Mononuclear cell (primary cell): ENCODE results near the gene CFAP20. TPM values are rescaled to one million over a fixed set of nuclear protein-coding genes. Genes with fewer than 3 reads are reported as not detected.

ENCODE experiments used
- H3K27me3 ChIP-seq: 2 replicates; pipeline ENCODE4 v1.6.0; 2011; ENCODE audit warnings: low read length, control low read depth; ENCODE audit not compliant: insufficient read depth
- H3K4me1 ChIP-seq: 2 replicates; pipeline ENCODE4 v1.5.1; 2011; ENCODE audit warnings: mild to moderate bottlenecking, low read length, control low read depth; ENCODE audit not compliant: insufficient read depth
- H3K4me3 ChIP-seq: 2 replicates; pipeline ENCODE4 v1.5.1; 2011; ENCODE audit warnings: mild to moderate bottlenecking, low read length, moderate library complexity
- H3K9me3 ChIP-seq: 2 replicates; pipeline ENCODE4 v1.5.1; 2011; ENCODE audit warnings: low read depth, mild to moderate bottlenecking, control low read depth, low read length
- total RNA-seq: library from RNA; depleted of rRNA; stranded (reverse); fragments of >200 nt; gene quantifications from one replicate; pipeline ENCODE4 v1.2.3, GENCODE V29; 2012

CFAP20 gene
- 70.0 TPM for total RNA-seq

DNA sequence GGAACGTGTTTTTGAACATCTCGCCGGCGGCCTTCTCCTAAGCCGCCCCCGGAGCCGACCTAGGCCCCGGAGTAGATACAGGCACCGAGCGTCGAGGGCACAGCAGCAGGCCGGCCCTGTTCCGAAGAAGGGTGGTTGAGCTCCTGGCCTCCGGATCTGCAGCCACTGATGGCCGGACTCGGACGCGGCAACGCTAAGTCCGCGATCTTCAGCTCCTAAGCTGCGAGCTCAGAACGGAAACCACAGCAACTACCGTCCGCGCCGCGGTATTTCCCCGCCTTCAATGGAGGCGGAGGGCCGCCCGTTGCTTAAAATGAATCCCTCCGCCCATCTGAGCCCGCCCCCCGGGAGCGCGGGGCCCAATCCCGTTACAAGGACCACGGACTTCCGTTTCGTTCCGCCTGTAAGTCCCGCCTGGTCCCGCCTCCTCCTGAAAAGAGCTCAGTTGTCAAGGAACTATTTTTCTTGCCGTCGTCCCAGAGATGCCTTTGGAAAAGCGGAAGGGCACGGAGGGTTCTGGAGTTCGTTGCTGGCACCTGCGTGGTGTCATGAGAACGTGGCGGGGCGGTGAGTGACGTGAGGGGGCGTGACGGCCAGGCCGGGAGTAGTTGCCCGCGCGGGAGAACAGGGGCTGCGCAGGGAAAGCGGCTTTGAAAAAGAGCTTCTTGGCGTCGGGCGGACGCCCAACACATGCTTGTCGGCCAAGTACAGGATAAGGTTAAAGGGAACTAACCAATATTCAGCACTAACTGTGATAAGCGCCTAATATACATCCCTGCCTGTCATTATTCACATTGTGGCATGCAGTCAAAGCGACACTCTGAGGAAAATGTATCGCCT is at the start of gene CFAP20:
CFAP20 (minus strand) TSS at position 285 of the 840 bp plus-strand sequence; CDS start at position 19, 266 bp downstream.
- no peaks in the 10 kb centered on the region for H3K9me3 ChIP-seq
- peak within 1 kb of the TSS; percentile 87 for H3K4me3 ChIP-seq
- H3K4me1 ChIP-seq = peaks cover 35% of the 10 kb centered on the region
- H3K27me3 ChIP-seq = no peaks in the 10 kb centered on the region

DNA sequence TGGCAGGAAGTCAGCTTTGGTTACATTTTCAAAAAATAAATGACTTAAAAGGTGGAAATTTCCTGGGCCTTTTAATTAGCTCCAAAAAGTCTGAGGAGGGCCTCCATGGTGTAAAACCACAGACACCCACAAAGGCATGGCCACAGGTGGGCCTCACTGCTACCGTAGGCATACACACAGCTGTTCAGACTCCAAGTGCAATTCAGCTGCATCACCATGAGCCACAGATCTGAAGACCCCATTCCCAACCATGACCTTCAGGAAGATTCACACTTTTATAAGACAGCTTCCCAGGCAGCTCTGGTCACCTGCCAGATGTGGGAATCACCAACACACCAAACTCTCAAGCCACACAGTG is 48.2 kb upstream of the CFAP20 start:
- H3K4me3 ChIP-seq = no peak overlapping the region
- no peaks in the 10 kb centered on the region for H3K27me3 ChIP-seq
- H3K9me3 ChIP-seq = no peaks in the 10 kb centered on the region
- peaks cover 13% of the 10 kb centered on the region for H3K4me1 ChIP-seq

DNA sequence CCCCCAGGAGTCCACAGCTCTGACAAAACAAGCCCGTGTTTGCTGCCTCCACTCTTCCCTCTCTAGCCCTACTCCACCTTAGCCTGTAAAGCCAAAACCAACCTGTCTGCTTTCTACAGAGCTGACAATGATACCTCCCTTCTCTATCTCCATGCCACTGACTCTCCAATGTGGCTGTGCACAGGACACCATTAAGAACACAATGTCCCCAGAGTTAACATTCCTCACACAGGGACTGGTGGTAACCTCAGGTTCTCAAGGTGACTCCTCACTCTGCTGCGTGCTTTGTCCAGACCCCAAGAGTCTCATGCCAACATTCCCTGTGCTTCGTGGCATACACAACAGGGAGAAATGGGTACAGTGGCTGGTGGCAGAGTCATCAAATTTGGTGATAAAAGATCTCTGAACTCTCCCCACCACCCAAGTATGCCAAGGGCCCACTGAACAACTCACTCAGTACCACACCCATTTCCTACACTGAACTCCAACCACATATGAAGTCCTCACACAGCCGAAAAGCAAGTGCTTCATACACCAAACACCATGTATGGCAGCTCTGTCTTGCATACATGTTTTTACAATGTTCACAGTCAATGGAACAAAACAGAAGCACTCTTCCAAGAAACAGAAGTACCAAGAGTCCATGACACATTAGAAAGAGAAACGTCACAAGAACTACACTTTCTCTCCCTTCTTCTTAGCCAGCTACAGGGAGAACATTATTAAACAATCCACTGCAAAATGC is 47.6 kb upstream of the CFAP20 start:
- no peak overlapping the region for H3K4me3 ChIP-seq
- peaks cover 13% of the 10 kb centered on the region for H3K4me1 ChIP-seq
- no peaks in the 10 kb centered on the region for H3K27me3 ChIP-seq
- no peaks in the 10 kb centered on the region for H3K9me3 ChIP-seq

DNA sequence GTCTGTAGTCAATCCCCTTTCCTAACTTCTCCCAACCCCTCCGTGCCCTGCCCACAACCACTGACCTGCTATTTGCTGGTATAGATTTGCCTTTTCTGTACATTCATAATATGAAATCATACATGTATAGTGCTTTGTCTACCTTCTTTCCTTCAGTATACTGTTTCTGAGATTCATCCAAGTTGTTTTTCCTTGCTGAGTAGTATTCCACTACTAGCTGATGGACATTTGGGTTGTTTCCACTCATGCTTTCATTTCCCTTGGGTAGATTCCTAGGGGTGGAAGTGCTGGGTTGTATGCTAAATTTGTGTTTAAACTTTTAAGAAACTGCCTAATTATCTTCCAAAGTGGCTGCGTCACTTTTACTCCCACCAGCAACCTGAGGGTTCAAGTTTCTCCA is 41.0 kb upstream of the CFAP20 start:
- H3K4me1 ChIP-seq = no peaks in the 10 kb centered on the region
- no peak overlapping the region for H3K4me3 ChIP-seq
- no peaks in the 10 kb centered on the region for H3K27me3 ChIP-seq
- no peaks in the 10 kb centered on the region for H3K9me3 ChIP-seq

DNA sequence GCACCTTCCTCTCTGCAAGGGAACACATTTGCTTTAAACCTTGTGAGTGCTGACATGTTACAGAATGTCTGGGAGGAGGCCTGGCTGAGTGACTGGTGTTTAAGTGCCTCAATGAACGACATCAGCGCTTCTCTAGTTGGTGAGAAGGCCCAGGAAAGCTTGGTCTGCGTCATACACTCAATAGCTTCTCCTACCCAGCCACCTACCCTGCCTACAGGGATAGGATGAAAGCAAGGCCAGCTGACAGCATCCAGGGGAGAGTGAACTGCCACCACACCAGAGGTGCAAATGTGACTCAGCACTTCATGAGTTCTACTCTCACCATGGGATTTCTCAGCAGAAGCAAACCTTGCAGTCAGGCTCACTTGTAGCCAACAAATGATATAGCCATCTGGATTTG is 31.7 kb upstream of the CFAP20 start:
- H3K4me1 ChIP-seq = no peaks in the 10 kb centered on the region
- no peak overlapping the region for H3K4me3 ChIP-seq
- H3K27me3 ChIP-seq = no peaks in the 10 kb centered on the region
- H3K9me3 ChIP-seq = no peaks in the 10 kb centered on the region

DNA sequence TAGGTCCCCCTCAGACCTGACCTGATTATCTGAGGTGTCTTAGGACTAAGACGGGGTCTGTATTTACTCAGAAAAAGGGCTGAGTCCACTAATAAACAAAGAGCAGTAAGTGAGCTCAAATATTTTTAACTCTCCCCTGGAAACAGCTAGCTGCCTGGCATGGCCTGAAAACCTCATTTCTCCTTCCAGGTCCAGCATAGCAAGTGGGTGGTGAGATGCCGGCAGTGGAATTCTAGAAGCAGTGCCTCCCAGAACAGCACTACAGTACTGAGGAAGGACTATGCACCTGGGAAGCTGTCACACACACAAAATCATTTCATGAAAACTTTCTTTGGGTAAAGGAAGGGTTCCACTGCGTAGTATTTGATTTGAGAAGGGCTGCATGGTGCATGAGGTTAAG is 29.5 kb upstream of the CFAP20 start:
- H3K27me3 ChIP-seq = no peaks in the 10 kb centered on the region
- H3K9me3 ChIP-seq = no peaks in the 10 kb centered on the region
- H3K4me3 ChIP-seq = no peak overlapping the region
- H3K4me1 ChIP-seq = no peaks in the 10 kb centered on the region

DNA sequence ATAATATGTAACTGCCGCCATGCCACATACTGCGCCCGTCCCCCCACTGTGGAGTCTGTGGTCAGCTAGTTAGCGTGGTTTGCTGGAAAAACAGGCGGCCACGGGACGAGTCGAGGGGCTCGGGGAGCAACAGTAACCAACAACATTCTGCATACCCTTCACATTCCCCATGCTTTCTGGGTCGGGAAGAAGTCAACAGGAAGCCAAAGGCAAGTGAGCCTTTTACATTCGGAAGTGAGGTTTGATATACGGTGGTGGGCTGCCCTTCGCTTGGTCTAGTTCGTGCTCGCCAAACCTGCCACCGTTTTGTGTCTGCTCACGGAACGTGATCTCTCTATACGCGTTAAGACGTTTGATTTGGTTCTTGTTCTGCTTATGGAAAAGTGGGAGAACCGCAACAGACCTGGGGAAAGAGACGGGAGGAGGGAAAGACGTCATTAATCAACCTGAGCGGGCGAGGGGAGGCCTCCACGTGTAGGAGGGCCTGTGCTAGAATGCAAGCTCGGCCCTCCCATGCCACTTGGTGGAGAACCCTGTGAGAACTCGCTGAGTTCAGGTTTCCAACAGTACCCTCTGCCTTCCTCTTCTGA is 28.9 kb upstream of the CFAP20 start:
- no peaks in the 10 kb centered on the region for H3K9me3 ChIP-seq

DNA sequence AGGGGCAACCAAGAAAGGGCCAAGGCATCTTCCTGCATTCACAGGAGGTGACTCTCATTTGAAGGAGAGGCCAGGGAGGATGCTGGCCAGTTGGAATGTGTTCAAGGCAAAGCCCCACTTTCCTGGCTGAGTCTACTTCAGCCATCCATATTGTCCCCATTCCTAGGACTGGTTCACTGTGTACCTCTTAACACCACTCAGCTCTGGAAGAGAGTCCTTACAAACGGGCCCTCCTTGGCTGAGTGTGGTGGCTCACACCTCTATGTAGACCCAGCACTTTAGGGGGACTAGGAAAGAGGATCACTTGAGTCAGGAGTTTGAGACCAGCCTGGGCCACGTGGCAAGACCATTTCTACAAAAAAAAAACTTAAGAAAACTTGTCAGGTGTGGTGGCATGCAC is 28.1 kb upstream of the CFAP20 start:
- Histone ChIP-seq H3K4me3 (no peak overlapping the region), H3K9me3 (no peaks in the 10 kb centered on the region), H3K4me1 (no peaks in the 10 kb centered on the region), H3K27me3 (no peaks in the 10 kb centered on the region)

More for the DNA sequence above, 28.9 kb upstream of the CFAP20 start:
- no peaks in the 10 kb centered on the region for H3K27me3 ChIP-seq
- no peak overlapping the region for H3K4me3 ChIP-seq
- H3K4me1 ChIP-seq = no peaks in the 10 kb centered on the region

DNA sequence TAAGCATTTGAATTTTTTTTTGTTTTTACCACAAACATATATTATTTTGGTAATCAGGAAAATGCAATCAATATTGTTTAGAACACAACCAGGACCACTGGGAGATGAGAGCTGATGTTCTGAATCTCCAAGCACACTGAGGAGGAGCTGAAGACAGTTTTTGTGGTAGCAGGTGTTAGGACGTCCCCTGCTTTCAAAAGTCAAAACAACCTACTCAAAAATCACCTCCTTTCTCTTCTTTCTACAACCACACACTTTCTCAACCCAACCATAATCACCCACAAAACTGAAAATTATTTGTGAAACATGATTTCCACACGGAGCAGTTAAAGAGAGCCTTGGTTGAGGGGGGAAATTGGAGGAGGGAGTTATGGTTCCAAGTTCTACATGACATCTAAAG is 26.7 kb upstream of the CFAP20 start:
- H3K27me3 ChIP-seq = no peaks in the 10 kb centered on the region
- no peaks in the 10 kb centered on the region for H3K4me1 ChIP-seq
- H3K4me3 ChIP-seq = no peak overlapping the region
- H3K9me3 ChIP-seq = no peaks in the 10 kb centered on the region

DNA sequence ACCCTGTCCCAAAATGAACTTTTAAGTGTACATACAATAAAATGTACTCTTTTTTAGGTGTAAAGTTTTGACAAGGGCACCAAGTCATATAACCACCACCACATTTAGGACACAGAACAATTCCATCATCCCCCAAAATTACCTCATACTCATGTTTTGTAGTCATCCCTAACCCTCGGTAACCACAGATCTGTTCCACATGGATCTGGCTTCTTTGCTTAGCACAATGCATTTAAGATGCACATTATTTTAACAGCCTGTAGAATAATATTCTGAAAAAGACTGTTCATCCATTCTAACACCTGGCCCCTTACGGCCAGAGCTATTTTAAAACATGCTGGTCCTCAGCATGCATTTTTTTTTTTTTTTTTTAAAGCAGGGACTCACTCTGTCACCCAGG is 25.2 kb upstream of the CFAP20 start:
- H3K4me3 ChIP-seq = no peak overlapping the region
- H3K4me1 ChIP-seq = no peaks in the 10 kb centered on the region
- no peaks in the 10 kb centered on the region for H3K27me3 ChIP-seq
- H3K9me3 ChIP-seq = no peaks in the 10 kb centered on the region

DNA sequence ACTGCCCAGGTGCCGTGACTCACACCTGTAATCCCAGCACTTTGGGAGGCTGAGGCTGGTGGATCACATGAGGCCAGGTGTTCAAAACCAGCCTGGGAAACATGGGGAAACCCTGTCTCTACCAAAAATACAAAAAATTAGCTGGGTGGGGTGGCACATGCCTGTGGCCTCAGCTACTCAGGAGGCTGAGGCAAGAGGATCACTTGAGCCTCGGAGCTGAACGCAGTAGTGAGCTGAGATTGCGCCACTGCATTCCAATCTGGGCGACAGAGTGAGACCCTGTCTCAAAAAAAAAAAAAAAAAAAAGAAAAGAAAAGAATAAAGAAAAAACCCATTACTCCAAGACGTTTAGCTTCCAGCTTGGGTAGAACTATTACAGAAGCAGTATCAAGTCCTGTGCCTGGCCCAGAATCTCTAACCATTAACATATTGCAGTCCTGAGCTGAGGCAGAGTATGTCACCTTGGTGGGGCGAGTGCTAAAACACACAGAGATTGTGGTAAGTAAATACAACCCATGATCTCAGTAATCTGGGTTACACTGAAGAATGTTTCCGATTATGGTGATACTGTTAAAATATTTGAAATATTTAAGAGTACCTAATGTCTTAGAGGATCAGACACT is 23.2 kb upstream of the CFAP20 start:
- no peaks in the 10 kb centered on the region for H3K4me1 ChIP-seq
- H3K27me3 ChIP-seq = no peaks in the 10 kb centered on the region
- H3K9me3 ChIP-seq = no peaks in the 10 kb centered on the region
- no peak overlapping the region for H3K4me3 ChIP-seq

DNA sequence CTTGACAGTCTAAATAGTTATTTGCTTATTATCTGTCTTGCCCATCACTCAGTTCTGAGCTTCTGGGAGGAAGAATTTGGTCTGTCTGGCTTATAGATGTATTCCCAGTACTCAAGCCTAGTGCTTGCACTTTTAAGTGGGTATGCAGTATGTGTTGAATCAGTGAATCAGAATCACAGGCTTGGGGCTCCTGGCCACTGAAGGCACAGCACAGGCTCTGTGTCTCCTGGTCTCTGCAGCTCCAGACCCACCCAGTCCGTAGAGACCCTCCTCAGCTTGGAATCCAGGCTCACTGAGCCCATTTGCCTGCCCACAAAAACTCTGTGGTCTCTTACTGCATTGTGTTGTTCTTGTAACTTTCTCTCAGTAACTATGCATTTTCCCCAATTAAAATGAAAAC is 19.3 kb upstream of the CFAP20 start:
- Histone ChIP-seq H3K4me3 (no peak overlapping the region), H3K4me1 (no peaks in the 10 kb centered on the region), H3K9me3 (no peaks in the 10 kb centered on the region), H3K27me3 (no peaks in the 10 kb centered on the region)

DNA sequence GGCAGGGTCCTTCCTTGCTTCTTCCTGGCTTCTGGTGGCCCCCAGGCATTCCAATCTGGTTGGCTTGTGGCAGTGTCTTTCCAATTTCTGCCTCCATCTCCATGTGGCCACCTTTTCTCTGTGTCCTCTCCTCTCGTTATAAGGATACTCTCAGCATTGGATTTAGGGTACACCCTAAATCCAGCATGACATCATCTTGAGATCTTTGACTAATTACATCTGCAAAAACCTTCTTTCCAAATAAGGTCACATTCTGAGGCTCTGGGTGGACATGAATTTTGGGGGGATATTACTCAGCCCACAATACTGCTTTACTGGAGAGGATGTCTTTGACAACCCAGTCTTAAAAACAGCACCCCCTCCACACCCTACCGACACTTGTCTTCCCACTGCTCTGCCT is 18.9 kb upstream of the CFAP20 start:
- Histone ChIP-seq H3K4me3 (no peak overlapping the region), H3K4me1 (no peaks in the 10 kb centered on the region), H3K9me3 (no peaks in the 10 kb centered on the region), H3K27me3 (no peaks in the 10 kb centered on the region)

DNA sequence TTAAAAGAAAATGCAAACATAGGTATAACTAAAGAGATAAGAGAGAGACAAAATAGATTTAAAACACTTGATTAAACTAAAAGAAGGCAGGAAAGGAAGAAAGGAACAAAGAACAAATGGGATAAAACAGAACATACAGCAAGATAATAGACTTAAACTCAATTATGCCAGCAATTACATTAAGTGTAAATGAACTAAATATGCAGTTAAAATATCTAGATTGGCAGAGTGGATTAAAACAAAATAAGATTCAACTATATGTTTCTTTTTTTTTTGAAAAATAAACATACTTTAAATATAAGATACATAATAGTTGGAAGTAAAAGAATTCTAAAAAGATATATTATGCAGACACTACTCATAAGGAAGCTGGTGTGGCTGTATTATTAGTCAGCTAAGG is 9.7 kb upstream of the CFAP20 start:
- Histone ChIP-seq H3K4me1 (no peaks in the 10 kb centered on the region), H3K27me3 (no peaks in the 10 kb centered on the region), H3K4me3 (no peak overlapping the region), H3K9me3 (no peaks in the 10 kb centered on the region)

DNA sequence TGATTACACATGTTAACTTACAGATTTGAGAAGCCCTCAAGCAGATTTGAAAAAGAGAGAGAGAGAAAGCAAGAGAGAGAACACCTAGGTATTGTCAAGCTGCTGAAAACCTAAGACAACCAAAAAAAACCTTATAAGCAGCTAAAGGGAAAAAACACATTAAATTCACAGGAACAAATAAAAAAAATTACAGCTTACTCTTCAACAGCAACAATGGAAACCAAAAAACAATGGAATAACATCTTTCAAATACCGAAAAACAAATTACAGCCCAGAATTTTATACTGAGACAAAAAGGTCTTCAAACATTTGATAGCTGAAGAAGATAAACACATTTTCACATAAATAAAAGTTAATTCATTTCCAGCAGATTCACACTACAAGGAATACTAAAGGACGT is 8.4 kb upstream of the CFAP20 start:
- Histone ChIP-seq H3K4me1 (no peaks in the 10 kb centered on the region), H3K27me3 (no peaks in the 10 kb centered on the region), H3K4me3 (no peak overlapping the region), H3K9me3 (no peaks in the 10 kb centered on the region)
